SHP77 (cell line): ENCODE data around the gene NEU4.
"Not testable (repeated sequence)": the region's sequence is repeated elsewhere in the genome, so short reads cannot be mapped to it uniquely, and the experiment has no call there.

Source experiments
- DNase-seq, 2 experiments: peaks; one replicate each; lab custom pipeline; 2025; lab: John Stamatoyannopoulos, UW

NEU4 gene

DNA sequence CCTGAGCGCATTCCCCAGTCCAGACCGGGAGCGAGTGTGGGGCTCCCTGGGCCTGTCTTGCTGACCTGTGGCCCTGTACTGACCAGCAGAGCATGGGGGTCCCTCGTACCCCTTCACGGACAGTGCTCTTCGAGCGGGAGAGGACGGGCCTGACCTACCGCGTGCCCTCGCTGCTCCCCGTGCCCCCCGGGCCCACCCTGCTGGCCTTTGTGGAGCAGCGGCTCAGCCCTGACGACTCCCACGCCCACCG, 5.3 kb downstream of the NEU4 start:
- no peak for DNase-seq

DNA sequence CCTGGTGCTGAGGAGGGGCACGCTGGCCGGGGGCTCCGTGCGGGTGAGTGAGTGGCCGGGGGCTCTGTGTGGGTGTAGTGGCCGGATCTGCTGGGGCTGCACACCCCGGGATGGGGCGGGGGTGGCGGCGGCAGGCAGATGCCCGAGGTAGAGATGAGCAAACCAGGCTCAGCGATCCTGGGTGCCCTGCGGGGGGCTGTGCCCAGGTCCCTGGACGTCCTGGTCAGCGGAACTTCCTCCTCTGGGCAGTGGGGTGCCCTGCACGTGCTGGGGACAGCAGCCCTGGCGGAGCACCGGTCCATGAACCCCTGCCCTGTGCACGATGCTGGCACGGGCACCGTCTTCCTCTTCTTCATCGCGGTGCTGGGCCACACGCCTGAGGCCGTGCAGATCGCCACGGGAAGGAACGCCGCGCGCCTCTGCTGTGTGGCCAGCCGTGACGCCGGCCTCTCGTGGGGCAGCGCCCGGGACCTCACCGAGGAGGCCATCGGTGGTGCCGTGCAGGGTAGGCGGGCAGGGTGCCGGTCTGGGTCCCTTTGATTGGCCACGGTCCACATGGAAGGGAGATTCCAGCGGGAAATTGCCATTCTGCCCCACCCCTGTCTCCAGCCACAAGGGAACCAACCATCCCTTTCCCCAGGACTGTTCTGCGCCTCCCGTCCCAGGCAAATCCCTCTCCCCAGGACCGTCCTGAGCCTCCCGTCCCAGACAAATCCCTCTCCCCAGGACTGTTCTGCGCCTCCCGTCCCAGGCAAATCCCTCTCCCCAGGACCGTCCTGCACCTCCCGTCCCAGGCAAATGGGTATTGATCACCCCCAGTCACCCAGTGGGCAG, 5.9 kb downstream of the NEU4 start:
- no peak for DNase-seq

DNA sequence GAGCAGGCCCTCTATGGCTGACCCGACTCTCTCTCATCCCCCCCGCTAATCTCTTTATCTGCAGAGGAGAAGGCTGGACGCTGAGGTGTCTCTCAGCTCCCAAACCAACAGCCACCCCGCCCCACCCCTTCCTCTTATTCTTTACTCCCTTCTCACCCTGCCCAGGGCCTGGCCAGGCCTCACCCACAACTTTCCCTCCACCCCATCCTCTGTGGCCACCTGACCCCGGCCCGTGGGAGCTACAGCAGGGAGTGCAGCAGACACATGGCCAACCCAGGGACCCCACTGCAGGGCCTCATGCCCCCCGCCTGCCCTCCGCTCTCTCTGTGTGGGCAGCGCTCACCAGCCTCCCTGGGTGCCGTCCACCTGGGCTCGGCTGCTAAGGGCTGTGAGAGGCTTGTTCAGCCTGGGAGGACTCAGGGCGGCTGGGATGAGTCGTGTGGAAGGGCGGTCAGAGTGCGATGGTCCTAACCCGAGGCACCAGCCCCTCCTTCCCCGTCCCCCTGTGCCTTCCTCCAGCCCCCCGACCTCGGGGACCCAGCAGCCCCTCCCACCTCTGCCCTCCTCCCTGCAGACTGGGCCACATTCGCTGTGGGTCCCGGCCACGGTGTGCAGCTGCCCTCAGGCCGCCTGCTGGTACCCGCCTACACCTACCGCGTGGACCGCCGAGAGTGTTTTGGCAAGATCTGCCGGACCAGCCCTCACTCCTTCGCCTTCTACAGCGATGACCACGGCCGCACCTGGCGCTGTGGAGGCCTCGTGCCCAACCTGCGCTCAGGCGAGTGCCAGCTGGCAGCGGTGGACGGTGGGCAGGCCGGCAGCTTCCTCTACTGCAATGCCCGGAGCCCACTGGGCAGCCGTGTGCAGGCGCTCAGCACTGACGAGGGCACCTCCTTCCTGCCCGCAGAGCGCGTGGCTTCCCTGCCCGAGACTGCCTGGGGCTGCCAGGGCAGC, 6.8 kb downstream of the NEU4 start:
- DNase-seq = no peak

DNA sequence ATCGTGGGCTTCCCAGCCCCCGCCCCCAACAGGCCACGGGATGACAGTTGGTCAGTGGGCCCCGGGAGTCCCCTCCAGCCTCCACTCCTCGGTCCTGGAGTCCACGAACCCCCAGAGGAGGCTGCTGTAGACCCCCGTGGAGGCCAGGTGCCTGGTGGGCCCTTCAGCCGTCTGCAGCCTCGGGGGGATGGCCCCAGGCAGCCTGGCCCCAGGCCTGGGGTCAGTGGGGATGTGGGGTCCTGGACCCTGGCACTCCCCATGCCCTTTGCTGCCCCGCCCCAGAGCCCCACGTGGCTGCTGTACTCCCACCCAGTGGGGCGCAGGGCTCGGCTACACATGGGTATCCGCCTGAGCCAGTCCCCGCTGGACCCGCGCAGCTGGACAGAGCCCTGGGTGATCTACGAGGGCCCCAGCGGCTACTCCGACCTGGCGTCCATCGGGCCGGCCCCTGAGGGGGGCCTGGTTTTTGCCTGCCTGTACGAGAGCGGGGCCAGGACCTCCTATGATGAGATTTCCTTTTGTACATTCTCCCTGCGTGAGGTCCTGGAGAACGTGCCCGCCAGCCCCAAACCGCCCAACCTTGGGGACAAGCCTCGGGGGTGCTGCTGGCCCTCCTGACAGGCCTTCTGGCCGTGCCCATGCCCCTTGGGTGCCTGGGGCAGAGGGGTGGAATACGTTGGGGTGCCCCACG, 7.6 kb downstream of the NEU4 start:
- DNase-seq = no peak

DNA sequence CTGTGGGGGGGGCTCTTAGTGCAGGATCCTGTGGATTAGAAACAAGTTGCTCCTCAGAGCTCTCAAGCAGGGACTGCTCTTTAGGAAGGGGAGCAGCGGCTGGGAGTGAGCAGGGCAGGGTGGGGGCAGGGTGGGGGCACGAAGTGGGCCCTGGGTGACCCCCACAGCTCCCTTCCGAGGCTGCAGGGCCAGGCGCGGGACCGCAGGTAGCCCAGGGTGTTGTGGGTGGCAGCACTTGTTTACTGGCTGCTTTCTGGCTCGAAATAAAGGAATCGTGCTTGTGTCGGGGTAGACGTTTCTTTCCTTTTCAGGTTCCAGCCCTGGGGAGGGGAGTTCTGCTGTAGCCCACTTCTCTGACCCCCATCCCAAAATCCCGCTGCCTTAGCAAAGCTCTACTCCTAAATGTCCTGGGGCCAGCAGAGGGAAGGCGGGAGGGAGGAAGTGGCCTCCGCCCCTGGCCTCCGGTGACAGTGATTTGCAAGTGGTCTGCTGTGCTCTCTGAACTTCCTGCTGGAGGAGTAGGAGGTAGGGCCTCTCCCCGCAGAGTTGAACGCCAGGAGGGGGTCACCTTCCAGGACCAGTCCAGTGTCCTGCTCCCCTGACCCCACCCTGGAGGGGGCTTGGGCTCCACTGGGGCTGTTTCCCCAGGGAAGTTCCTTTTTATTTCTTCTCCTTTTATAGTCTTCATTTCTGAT, 8.3 kb downstream of the NEU4 start:
- DNase-seq = no peak

DNA sequence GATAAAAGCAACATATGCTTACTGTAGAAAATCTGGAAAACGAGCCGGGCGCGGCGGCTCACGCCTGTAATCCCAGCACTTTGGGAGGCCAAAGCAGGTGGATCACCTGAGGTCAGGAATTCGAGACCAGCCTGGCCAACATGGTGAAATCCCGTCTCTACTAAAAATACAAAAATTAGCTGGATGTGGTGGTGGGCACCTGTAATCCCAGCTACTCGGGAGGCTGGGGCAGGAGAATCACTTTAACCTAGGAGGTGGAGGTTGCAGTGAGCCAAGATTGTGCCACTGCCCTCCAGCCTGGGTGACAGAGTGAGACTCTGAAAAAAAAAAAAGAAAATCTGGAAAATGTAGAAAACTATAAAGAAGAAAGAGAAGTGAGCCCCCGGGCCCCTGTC, 8.8 kb downstream of the NEU4 start:
- DNase-seq = not testable (repeated sequence)

DNA sequence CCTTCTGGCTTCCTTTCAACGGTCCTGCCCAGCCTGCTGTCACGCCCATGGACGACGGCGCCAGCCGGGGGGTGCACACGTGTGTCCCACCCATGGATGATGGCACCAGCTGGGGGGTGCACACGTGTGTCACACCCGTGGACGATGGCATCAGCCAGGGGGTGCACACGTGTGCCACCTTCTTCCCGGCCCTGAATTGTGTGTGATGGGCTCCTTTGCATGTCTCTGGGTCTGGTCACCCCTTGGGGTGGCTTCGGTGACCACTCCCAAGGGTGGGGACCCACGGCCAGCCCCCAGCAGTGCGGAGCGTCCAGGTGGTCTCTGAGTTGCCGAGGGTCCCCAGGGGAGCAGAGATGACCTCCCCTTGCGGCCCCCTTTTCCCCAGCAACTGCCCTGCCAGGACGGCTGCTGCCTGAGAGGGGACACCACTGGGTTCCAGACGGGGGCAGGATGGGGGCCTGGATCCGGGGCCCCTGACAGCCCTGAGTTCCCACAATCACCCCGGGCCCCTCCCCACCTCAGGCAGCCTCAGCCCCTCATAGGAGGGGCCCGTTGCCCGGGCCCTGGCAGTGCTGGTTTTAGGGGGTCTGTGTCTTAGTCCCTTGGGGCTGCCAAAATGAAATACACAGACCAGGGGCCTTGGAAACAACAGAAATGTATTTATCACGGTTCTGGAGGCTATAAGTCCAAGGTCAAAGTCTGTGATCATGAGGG, 9.4 kb downstream of the NEU4 start:
- DNase-seq = no peak

DNA sequence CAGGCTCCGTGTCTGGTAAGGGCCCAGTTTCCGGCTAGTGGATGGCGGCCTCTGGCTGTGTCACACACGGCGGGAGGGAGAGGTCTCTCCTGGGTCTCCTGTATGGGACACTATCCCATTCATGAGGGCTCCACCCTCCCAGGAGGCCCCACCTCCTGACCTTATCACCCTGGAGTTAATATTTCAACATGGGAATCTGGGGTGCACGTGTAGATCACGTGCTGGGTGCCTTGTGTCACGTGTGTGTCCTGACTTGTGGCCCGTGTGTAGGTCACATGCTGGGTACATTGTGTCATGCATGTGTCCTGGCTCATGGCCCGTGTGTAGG, 9.9 kb downstream of the NEU4 start:
- DNase-seq = no peak

DNA sequence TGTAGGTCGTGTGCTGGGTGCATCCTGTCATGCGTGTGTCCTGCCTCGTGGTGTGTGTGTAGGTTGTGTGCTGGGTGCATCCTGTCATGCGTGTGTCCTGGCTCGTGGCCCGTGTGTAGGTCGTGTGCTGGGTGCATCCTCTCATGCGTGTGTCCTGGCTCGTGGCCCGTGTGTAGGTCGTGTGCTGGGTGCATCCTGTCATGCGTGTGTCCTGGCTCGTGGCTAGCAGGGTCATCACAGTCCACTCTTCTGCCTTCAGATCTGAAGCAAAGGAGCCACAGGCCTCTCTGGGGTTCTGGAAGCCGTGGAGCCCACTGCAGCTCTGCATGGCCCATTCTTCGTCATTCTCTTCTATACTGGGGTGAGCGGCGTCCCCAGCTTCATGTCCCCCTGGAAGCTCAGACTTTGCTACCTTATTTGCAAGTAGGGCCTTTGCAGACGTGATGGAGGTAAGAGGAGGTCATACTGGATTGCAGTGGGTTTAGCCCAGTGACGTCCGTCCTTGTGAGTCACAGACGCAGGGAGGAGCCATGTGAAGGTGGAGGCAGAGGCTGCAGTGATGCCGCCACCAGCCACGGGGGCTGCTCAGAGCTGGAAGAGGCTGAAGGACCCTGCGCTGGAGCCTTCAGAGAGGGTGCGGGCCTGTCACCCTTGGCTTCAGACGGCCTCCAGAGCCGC, 11.1 kb downstream of the NEU4 start:
- DNase-seq = not testable (repeated sequence)

DNA sequence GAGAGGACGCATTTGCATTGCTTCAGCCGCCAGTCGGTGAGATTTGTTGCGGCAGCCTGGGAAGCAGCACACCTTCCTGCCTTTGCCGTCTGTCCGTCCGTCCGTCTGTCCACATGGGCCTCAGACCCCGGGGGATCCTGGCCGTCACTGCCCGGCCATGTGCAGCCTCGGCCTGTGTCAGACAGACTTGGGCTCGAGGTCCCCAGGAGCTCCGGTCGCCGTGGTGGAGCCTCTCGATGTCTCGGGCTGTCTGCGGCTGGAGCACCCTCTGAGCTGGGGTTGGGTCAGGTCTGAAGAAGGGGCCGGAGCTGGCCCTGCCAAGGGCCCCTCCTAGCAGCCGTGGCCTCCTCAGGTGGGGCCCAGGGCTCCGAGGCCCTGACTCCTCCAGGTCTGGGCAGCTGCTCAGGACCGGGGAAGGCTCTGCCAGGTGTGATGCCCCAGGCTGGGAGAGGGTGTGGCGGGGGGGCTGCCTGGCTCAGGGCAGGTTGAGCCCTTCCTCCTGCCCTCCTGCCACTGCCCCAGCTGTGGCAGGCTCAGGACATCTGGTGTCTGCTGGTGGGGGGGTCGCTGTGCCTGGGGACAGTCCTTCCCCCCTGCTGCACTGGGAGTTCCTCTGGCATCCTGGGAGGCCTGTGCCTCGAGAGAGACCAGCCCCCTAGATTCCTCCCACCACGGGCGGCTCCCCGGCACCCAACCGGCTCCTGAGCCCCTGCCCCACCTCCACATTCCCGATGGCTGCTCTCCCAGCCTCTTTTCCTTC, 11.8 kb downstream of the NEU4 start:
- no peak for DNase-seq

DNA sequence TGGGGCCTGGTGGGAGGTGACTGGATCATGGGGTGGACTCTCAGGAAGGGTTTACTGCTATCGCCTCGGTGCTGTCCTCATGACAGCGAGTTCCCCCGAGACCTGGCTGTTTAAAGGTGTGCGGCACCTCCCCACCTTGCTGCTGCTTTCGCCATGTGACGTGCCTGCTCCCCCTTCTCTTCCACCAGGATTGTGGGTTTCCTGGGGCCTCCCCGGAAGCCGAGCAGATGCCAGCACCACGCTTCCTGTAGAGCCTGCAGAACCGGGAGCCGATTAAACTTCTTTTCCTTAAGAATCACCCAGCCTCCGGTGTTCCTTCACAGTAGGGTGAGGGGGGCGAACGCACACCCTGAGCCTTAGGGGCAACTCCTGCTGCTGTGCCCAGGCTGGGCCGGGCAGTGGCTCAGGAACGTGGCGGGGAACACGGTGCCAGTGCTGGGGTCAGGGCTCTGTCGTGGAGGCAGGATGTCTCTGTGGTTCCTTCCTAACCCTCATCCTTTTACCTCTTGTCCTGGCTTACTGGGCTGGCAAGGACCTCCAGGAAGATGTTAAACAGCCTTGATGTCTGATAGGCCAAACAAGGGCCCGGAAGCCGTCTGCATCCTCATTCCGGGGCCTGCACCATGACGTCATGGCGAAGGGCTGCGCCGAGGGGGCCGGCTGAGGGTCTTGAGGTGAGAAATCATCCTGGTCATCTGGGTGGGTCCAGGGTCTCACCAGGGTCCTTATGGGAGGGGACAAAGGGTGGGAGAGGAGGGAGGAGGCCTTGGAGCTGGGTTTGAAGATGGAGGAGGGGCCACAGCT, 12.7 kb downstream of the NEU4 start:
- DNase-seq = no peak

DNA sequence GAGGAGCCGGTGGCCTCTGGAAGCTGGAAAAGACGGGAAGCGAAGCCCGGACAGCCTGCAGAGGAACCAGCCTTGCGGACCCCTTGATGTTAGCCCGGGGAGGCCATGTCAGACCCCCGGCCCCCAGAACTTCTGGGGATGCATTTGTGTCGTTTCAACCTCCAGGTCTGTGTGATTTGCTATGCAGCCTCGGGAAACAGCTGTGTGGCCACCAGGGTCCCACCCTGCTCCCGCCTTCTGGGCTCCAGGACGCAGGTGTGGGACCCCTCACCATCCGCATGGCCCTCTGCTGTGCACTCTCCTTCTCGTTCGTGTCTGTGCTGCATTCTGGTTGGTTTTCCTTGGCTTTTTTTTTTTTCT, 13.3 kb downstream of the NEU4 start:
- DNase-seq = no peak

DNA sequence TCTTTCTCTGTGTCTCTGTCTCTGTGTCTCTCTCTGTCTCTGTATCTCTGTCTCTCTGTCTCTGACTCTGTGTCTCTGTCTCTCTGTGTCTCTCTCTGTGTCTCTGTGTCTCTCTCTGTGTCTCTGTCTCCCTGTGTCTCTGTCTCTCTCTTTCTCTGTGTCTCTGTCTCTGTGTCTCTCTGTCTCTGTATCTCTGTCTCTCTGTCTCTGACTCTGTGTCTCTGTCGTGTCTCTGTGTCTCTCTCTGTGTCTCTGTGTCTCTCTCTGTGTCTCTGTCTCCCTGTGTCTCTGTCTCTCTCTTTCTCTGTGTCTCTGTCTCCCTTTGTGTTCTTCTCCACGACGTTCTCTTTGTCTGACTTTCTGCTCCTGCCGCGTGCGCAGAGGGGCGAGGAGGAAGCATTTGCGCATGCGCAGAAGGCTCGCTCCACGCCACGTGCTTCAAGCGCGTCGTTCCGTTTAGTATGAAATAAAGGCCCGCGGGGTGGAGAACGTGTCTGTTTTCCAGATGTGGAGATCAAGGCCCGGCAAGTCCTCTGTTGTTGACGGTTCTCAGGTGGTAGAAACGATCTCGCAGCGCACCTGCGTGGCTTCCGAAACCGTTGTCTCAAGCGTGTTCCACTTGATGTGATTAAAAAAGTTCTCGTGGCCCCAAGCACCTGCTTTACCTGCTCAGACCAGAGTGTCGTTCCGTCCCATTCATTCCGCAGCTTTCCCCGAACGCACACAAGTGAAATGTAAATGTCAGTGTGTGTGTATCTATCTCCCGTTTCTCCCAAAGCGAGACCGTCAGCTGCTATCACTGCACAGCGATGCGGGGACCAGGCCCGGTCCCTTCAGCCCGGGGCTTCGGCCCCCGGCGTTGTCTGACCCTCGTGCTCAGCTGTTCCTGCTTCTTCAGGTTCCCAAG, 14.8 kb downstream of the NEU4 start:
- not testable (repeated sequence) for DNase-seq

DNA sequence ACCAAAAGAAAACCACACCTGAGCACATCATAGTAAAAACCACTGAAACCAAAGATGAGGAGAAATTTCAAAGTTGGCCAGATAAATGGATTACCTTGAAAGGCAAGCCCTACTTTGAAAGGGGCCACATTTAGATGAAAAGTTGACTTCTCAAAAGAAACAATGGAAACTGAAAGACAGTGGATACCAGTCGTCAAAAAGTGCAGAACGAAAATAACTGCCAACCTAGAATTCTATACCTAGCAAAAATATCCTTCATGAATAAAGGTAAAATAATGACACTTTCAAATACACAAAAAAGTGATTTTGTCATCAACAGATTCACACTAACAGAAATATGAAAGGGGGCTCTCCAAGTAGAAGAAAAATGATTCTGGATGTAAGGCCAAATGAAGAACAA, 18.4 kb downstream of the NEU4 start:
- no peak for DNase-seq

DNA sequence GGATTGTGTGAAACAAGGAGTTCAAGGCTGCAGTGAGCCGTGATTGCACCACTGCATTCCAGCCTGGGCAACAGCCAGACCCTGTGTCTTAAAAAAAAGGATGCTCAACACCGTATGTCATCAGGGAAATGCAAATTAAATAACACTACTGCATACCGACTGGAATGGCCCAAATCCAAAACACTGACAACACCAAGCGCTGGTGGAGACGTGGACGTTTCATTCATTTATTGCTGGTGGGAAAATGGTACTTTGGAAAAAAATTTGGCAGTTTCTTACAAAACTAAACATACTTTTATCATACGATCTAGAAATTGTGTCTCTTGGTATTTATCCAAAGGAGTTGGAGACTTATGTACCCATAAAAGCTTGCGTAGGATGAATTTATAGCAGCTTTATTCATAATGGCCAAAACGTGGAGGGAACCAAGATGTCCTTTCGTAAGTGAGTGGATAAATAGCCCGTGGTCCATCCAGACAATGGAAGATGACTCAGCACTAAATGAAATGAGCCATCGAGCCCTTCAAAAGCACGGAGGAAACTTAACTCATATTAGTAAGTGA, 24.2 kb downstream of the NEU4 start:
- no peak for DNase-seq

DNA sequence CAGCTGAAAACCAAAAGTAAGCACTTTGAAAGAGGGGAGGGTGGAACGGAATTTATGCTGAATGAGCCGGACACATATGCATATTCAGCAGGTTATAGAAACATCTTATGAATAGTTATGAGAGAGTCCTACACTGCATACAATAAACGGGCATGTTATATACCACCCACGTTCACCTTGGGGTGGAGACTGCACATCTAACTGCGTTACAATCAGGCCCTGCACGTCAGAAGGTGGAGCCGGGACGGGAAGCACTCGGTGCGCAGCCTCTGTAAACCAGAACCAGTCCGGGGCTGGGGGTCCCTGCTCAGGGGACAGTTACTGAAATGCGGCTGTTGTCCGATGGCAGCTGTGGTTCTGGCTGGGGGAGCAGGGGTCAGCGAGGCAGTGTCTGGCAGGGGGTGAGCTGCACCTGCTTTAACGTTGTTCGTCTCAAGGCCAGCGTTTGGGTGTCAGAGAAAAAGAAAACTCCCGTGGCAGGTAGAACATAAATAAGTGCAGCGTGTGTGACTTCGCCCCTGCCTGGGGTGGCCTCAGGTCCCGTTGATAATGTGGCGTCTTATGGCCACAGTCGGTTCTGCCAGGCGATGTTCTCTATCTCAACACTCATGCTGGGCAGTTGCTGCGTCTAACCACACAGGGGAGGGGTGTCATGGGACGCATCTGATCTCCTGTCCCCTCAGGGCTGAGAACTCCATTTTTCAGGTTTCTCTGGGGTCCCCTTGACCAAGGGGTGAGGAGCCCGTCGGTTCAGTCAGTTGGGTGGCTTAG, 24.9 kb downstream of the NEU4 start:
- not testable (repeated sequence) for DNase-seq

DNA sequence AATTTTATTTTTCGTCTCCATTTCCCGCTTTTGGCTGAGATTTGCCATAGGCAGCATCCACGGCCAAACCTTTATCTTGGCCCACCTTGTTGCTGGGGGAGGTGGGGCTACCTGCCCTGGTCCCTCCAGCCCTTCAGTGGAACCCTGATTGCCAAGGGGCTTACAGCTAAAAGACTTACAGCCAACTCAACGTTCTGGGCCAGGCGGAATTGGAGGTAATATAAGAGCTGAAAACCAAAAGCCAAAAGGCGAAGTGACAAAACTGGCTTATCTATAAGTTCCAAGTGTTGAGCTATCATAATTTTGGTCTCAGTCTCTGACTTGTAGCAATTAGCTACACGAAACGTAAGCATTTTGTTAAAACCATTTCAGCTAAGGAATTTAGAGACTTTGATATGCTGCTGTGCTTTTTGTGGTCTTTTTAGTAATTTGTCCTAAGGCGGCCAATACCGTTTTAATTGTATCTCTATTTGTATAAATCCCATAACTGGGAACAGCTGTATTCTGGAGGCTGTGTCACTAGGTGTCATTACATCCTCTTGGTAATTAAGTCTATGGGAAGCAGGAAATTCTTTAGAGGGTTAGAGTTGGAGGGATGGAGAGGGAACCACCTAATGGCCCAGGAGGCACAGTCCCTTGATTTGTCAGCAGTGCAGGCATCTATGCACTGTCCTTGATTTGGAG, 25.7 kb downstream of the NEU4 start:
- DNase-seq = no peak
